Glutamatergic neuron (in vitro differentiated cells): ENCODE results near the gene HPCA. TPM values are rescaled to one million over a fixed set of nuclear protein-coding genes. Genes with fewer than 3 reads are reported as not detected.

Experiments used
- DNase-seq: peaks from one replicate; pipeline ENCODE4 v3.0.0; 2022
- H3K27ac Mint-ChIP-seq: one replicate; pipeline ENCODE4 v1.8.0; 2020; ENCODE audit warnings: mild to moderate bottlenecking, mixed read lengths, inconsistent platforms; ENCODE audit not compliant: unreplicated experiment
- H3K27me3 Mint-ChIP-seq: one replicate; pipeline ENCODE4 v1.8.0; 2020; ENCODE audit warnings: mild to moderate bottlenecking, moderate library complexity, mixed read lengths, inconsistent platforms; ENCODE audit not compliant: unreplicated experiment
- H3K36me3 Mint-ChIP-seq: one replicate; pipeline ENCODE4 v1.8.0; 2020; ENCODE audit warnings: mild to moderate bottlenecking, mixed read lengths, inconsistent platforms; ENCODE audit not compliant: unreplicated experiment
- H3K4me1 Mint-ChIP-seq: one replicate; pipeline ENCODE4 v1.8.0; 2020; ENCODE audit warnings: mild to moderate bottlenecking, low read depth, mixed read lengths, inconsistent platforms; ENCODE audit not compliant: unreplicated experiment
- H3K4me3 Mint-ChIP-seq: one replicate; pipeline ENCODE4 v1.8.0; 2020; ENCODE audit warnings: mild to moderate bottlenecking, mixed read lengths, inconsistent platforms; ENCODE audit not compliant: unreplicated experiment
- H3K9me3 Mint-ChIP-seq: one replicate; pipeline ENCODE4 v1.8.0; 2020; ENCODE audit warnings: mild to moderate bottlenecking, moderate library complexity, mixed read lengths, inconsistent platforms; ENCODE audit not compliant: unreplicated experiment
- CTCF ChIP-seq: fragments of 200-600 bp; sonication (generic); IDR thresholded peaks from one replicate; pipeline ENCODE4 v1.5.0; 2021; ENCODE audit not compliant: partially characterized antibody, unreplicated experiment
- total RNA-seq: library from RNA; stranded (reverse); fragmentation: NEBNext Ultra II Directional; extraction: Animal tissue kit (Norgen Biotek cat#: 25700); gene quantifications from one replicate; pipeline ENCODE4 v1.2.1, GENCODE V29; 2021; ENCODE audit not compliant: unreplicated experiment

HPCA gene
- total RNA-seq, 1 donor from 2014 or later = 156 TPM

GRCh38 chr1:32881291-32881690 is 5.0 kb upstream of the HPCA start:
- Mint-ChIP-seq H3K27me3 (peaks cover 7% of the 10 kb centered on the region), H3K4me3 (peak overlapping the region; percentile 64), H3K27ac (peak overlapping the region; percentile 93), H3K9me3 (peaks cover 9% of the 10 kb centered on the region), H3K4me1 (peaks cover 39% of the 10 kb centered on the region), H3K36me3 (no peaks in the 10 kb centered on the region)
- no peak for DNase-seq
- TF ChIP-seq CTCF = no peak

- Mint-ChIP-seq H3K36me3 (no peaks in the 10 kb centered on the region), H3K4me1 (peaks cover 38% of the 10 kb centered on the region)
Observed at GRCh38 chr1:32881871-32882850, 4.1 kb upstream of the HPCA start.

GRCh38 chr1:32883338-32884031 is 2.8 kb upstream of the HPCA start:
- no peak for TF ChIP-seq CTCF
- H3K27me3 Mint-ChIP-seq = peaks cover 7% of the 10 kb centered on the region
- no peaks in the 10 kb centered on the region for H3K36me3 Mint-ChIP-seq
- peak overlapping the region; percentile 93 for H3K27ac Mint-ChIP-seq
- peaks cover 12% of the 10 kb centered on the region for H3K9me3 Mint-ChIP-seq
- DNase-seq = no peak
- peak overlapping the region; percentile 49 for H3K4me3 Mint-ChIP-seq
- H3K4me1 Mint-ChIP-seq = peaks cover 36% of the 10 kb centered on the region

More at GRCh38 chr1:32881871-32882850, 4.1 kb upstream of the HPCA start:
- DNase-seq = peak; percentile 77
- Mint-ChIP-seq H3K4me3 (peak overlapping the region; percentile 52), H3K27me3 (peaks cover 7% of the 10 kb centered on the region), H3K9me3 (peaks cover 10% of the 10 kb centered on the region), H3K27ac (peak overlapping the region; percentile 93)
- no peak for TF ChIP-seq CTCF

- peaks cover 7% of the 10 kb centered on the region for H3K27me3 Mint-ChIP-seq
- DNase-seq = no peak
Observed at GRCh38 chr1:32884032-32884372, 2.3 kb upstream of the HPCA start.

More at GRCh38 chr1:32884032-32884372, 2.3 kb upstream of the HPCA start:
- H3K36me3 Mint-ChIP-seq = no peaks in the 10 kb centered on the region
- peak overlapping the region; percentile 49 for H3K4me3 Mint-ChIP-seq
- no peak for TF ChIP-seq CTCF
- H3K4me1 Mint-ChIP-seq = peaks cover 38% of the 10 kb centered on the region
- peaks cover 12% of the 10 kb centered on the region for H3K9me3 Mint-ChIP-seq
- peak overlapping the region; percentile 93 for H3K27ac Mint-ChIP-seq
